Osteoblast (primary cell): ENCODE measurements around the gene PLK2. TPM values are rescaled to one million over a fixed set of nuclear protein-coding genes. Genes with fewer than 3 reads are reported as not detected.

Source experiments
- DNase-seq: peaks from one replicate; pipeline ENCODE4 v3.0.0; 2011; ENCODE audit warnings: low spot score, mixed read lengths; ENCODE audit not compliant: insufficient read length; ENCODE audit errors: missing footprints
- H2AFZ ChIP-seq: 2 replicates; pipeline ENCODE4 v1.6.0; 2011; ENCODE audit warnings: mild to moderate bottlenecking, low read length
- H3K27ac ChIP-seq: 2 replicates; pipeline ENCODE4 v1.5.1; 2011; ENCODE audit warnings: mild to moderate bottlenecking, low read depth, low read length, moderate library complexity
- H3K27me3 ChIP-seq: 2 replicates; pipeline ENCODE4 v1.6.0; 2012; ENCODE audit warnings: mild to moderate bottlenecking, control low read depth, inconsistent platforms, low read length, moderate library complexity; ENCODE audit not compliant: insufficient read depth
- H3K36me3 ChIP-seq: 2 replicates; pipeline ENCODE4 v1.5.1; 2011; ENCODE audit warnings: mild to moderate bottlenecking, low read length, control low read depth, moderate library complexity; ENCODE audit not compliant: insufficient read depth
- H3K4me1 ChIP-seq: 2 replicates; pipeline ENCODE4 v1.5.1; 2011; ENCODE audit warnings: mild to moderate bottlenecking, low read length, control low read depth, moderate library complexity; ENCODE audit not compliant: insufficient read depth
- H3K4me2 ChIP-seq: 2 replicates; pipeline ENCODE4 v1.6.0; 2011; ENCODE audit warnings: mild to moderate bottlenecking, low read length; ENCODE audit not compliant: insufficient read depth
- H3K4me3 ChIP-seq: fragments of 200-600 bp; sonication (generic); 3 replicates; pipeline ENCODE4 v1.5.1; 2012; ENCODE audit warnings: mild to moderate bottlenecking, low read length, inconsistent platforms; ENCODE audit not compliant: insufficient read depth
- H3K79me2 ChIP-seq: 2 replicates; pipeline ENCODE4 v1.6.0; 2012; ENCODE audit warnings: mild to moderate bottlenecking, low read length, control low read depth, inconsistent platforms; ENCODE audit not compliant: insufficient read depth
- H3K9me3 ChIP-seq: 2 replicates; pipeline ENCODE4 v1.5.1; 2011; ENCODE audit warnings: low read depth, low read length, control low read depth
- H4K20me1 ChIP-seq: 2 replicates; pipeline ENCODE4 v1.6.0; 2012; ENCODE audit warnings: mild to moderate bottlenecking, low read length, control low read depth; ENCODE audit not compliant: insufficient read depth
- total RNA-seq: library from RNA; depleted of rRNA; stranded (reverse); fragments of >200 nt; gene quantifications from 2 replicates; pipeline ENCODE4 v1.2.3, GENCODE V29; 2012
- TF ChIP-seq, protein P1 (sequence below): IDR thresholded peaks from 2 replicates; pipeline ENCODE4 v1.5.1; 2011; ENCODE audit warnings: mild to moderate bottlenecking, low read depth, low read length, moderate library complexity; ENCODE audit errors: extremely low read depth

The PLK2 gene
- total RNA-seq, 1 donor: 220 TPM

- Histone ChIP-seq H3K36me3 (peaks cover 65% of the 10 kb centered on the region), H3K4me3 (peak overlapping the region; percentile 87), H2AFZ (no peak overlapping the region), H3K9me3 (no peaks in the 10 kb centered on the region), H3K79me2 (peaks cover 36% of the 10 kb centered on the region), H3K27me3 (no peaks in the 10 kb centered on the region), H3K4me2 (peak overlapping the region; percentile 75), H4K20me1 (peaks cover 47% of the 10 kb centered on the region), H3K27ac (peak overlapping the region; percentile 1), H3K4me1 (peaks cover 44% of the 10 kb centered on the region)
- no peak for DNase-seq
- TF ChIP-seq, protein P1, sequence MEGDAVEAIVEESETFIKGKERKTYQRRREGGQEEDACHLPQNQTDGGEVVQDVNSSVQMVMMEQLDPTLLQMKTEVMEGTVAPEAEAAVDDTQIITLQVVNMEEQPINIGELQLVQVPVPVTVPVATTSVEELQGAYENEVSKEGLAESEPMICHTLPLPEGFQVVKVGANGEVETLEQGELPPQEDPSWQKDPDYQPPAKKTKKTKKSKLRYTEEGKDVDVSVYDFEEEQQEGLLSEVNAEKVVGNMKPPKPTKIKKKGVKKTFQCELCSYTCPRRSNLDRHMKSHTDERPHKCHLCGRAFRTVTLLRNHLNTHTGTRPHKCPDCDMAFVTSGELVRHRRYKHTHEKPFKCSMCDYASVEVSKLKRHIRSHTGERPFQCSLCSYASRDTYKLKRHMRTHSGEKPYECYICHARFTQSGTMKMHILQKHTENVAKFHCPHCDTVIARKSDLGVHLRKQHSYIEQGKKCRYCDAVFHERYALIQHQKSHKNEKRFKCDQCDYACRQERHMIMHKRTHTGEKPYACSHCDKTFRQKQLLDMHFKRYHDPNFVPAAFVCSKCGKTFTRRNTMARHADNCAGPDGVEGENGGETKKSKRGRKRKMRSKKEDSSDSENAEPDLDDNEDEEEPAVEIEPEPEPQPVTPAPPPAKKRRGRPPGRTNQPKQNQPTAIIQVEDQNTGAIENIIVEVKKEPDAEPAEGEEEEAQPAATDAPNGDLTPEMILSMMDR: no peak
Measured at GRCh38 chr5:58454025-58454424, 5.9 kb downstream of the PLK2 start.

DNA sequence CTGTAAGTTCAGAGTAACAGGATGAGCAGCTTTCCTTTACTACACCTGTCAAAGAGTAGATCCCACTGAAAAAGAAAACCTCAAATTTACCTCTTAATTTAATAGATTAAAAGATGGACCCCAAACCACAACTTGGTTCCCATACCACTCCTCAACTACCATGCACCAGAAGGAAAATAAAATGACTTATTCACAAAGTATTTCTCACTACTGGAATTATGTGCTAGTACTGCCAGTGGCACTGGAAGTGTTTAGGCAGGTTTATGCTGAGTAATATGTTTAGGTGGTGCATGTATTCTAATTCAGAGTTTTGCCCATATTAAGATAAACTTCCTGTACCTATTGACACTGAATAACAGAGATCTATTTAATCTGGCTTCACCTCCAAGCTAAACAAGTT lies 6.6 kb downstream of the PLK2 start:
- TF ChIP-seq, protein P1: no peak
- no peaks in the 10 kb centered on the region for H3K9me3 ChIP-seq
- H3K4me3 ChIP-seq: no peak overlapping the region
- peaks cover 59% of the 10 kb centered on the region for H3K36me3 ChIP-seq
- peaks cover 44% of the 10 kb centered on the region for H3K4me1 ChIP-seq
- no peak overlapping the region for H3K27ac ChIP-seq
- H2AFZ ChIP-seq: no peak overlapping the region
- H3K4me2 ChIP-seq: no peak overlapping the region
- DNase-seq: no peak
- H4K20me1 ChIP-seq: peaks cover 41% of the 10 kb centered on the region
- H3K27me3 ChIP-seq: no peaks in the 10 kb centered on the region
- peaks cover 29% of the 10 kb centered on the region for H3K79me2 ChIP-seq

GRCh38 chr5:58452566-58453258 lies 7.2 kb downstream of the PLK2 start:
- Histone ChIP-seq H3K27me3 (no peaks in the 10 kb centered on the region), H3K27ac (no peak overlapping the region), H4K20me1 (peaks cover 35% of the 10 kb centered on the region), H3K4me1 (peaks cover 43% of the 10 kb centered on the region), H3K4me3 (no peak overlapping the region), H3K4me2 (no peak overlapping the region), H3K9me3 (no peaks in the 10 kb centered on the region), H3K36me3 (peaks cover 53% of the 10 kb centered on the region), H2AFZ (no peak overlapping the region), H3K79me2 (peaks cover 23% of the 10 kb centered on the region)
- no peak for DNase-seq
- TF ChIP-seq, protein P1: no peak

DNA sequence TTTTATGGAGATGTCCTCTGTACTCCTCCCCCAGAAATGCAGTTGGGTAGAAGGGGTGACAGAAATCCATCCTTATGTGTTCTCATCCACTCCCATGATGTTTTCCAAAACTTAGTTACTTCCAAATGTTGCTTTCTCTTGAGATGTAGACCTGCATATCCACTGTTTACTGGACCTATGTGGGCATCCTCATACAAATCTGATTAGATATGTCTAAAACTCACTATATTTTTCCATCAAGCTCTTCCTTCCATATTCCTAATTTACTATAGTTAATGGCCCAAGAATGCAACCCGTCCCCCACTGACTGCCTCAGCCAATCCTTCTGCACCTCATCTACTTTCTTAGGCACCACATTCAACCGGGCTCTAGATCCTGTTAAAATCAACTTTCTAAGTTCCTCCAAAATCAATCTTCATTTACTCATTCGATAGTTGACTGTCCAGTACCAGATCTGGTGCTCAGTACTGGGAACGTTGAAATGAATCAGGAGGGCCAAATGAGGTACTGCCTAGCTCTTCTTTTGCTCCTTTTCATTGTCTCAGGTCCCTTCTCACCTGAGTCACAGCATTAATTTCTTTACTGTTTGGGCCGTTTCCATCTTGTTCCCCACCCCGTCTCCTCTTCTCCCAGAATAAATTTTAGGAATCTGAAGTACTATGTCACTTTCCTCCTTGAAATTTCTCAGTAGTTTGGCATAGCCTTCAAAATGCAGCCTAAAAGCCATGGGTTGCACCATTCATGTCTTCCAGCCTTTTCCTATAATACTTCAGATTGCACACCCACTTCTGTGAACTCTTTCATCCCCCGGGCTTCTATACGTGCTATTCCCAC lies 7.9 kb downstream of the PLK2 start:
- H3K27me3 ChIP-seq: no peaks in the 10 kb centered on the region
- H3K36me3 ChIP-seq: peaks cover 46% of the 10 kb centered on the region
- no peak for DNase-seq
- H4K20me1 ChIP-seq: peaks cover 28% of the 10 kb centered on the region
- TF ChIP-seq, protein P1: no peak
- no peak overlapping the region for H3K4me3 ChIP-seq
- H3K4me1 ChIP-seq: peaks cover 38% of the 10 kb centered on the region
- H2AFZ ChIP-seq: no peak overlapping the region
- H3K9me3 ChIP-seq: no peaks in the 10 kb centered on the region
- no peak overlapping the region for H3K27ac ChIP-seq
- peaks cover 16% of the 10 kb centered on the region for H3K79me2 ChIP-seq
- H3K4me2 ChIP-seq: no peak overlapping the region
